A673 (cell line): ENCODE results near the gene PCSK6. TPM values are rescaled to one million over a fixed set of nuclear protein-coding genes. Genes with fewer than 3 reads are reported as not detected.

Experiments
- BruUV-seq: library from RNA; stranded (reverse); fragments of 400-500 nt; replicated peaks from 2 replicates; lab custom pipeline; 2021; lab: Mats Ljungman, UMichigan
- CTCF ChIA-PET: fragments of 300-600 bp; sonication (Branson Sonifier 250); formaldehyde crosslinking; loops from one replicate; lab custom pipeline; 2022; ENCODE audit warnings: antibody characterized with exemption; lab: Charles Lee
- POLR2A ChIA-PET: fragments of 300-600 bp; sonication (Branson Sonifier 250); formaldehyde crosslinking; loops from one replicate; lab custom pipeline; 2022; ENCODE audit warnings: antibody characterized with exemption; ENCODE audit not compliant: low non-redundant PET; lab: Charles Lee
- DNase-seq: peaks from one replicate; pipeline ENCODE4 v3.0.0-alpha.2; 2015; ENCODE audit warnings: low spot score
- H3K27ac ChIP-seq: fragments of 200-600 bp; sonication (generic); 2 replicates; pipeline ENCODE4 v1.5.1; 2016; ENCODE audit warnings: mixed run types, low read depth, mild to moderate bottlenecking, mixed read lengths, antibody characterized with exemption, low read length; ENCODE audit not compliant: poor library complexity, severe bottlenecking
- H3K27me3 ChIP-seq: fragments of 200-600 bp; sonication (generic); replicated peaks from 2 replicates; pipeline ENCODE4 v1.6.1; 2017; ENCODE audit warnings: mixed run types, low read depth, mild to moderate bottlenecking, mixed read lengths, antibody characterized with exemption, low read length; ENCODE audit not compliant: insufficient read depth, poor library complexity
- H3K36me3 ChIP-seq: fragments of 200-600 bp; sonication (generic); 2 replicates; pipeline ENCODE4 v1.6.1; 2016; ENCODE audit warnings: mixed run types, mild to moderate bottlenecking, mixed read lengths, antibody characterized with exemption, low read length; ENCODE audit not compliant: insufficient read depth, poor library complexity, severe bottlenecking
- H3K4me1 ChIP-seq: fragments of 200-600 bp; sonication (generic); 2 replicates; pipeline ENCODE4 v1.6.1; 2017; ENCODE audit warnings: mixed run types, mild to moderate bottlenecking, mixed read lengths, antibody characterized with exemption, low read length; ENCODE audit not compliant: insufficient read depth, poor library complexity, severe bottlenecking
- H3K4me3 ChIP-seq: fragments of 200-600 bp; sonication (generic); 2 replicates; pipeline ENCODE4 v1.5.1; 2016; ENCODE audit warnings: low read depth, mixed run types, mild to moderate bottlenecking, mixed read lengths, low read length; ENCODE audit not compliant: poor library complexity, severe bottlenecking
- H3K9me3 ChIP-seq: fragments of 200-600 bp; sonication (generic); 2 replicates; pipeline ENCODE4 v1.6.1; 2016; ENCODE audit warnings: mixed run types, low read depth, mild to moderate bottlenecking, mixed read lengths, antibody characterized with exemption, low read length; ENCODE audit not compliant: poor library complexity, severe bottlenecking
- EZH2 ChIP-seq: fragments of 200-600 bp; sonication (generic); IDR thresholded peaks from 2 replicates; pipeline ENCODE4 v1.6.1; 2017; ENCODE audit warnings: borderline replicate concordance, low read depth, mild to moderate bottlenecking, mixed read lengths, antibody characterized with exemption, low read length; ENCODE audit not compliant: poor library complexity, severe bottlenecking
- intact Hi-C: fragments of 100-400 bp; cut with micrococcal nuclease; formaldehyde crosslinking; loops from one replicate; pipeline ENCODE4 v1.10.0; 2022; ENCODE audit not compliant: unreplicated experiment
- total RNA-seq: library from RNA; stranded (reverse); gene quantifications from 2 replicates; pipeline ENCODE4 v1.2.3, GENCODE V29; 2021
- TF ChIP-seq, protein P1 (sequence below): fragments of 300-800, 200-600 bp; sonication (generic); conservative IDR thresholded peaks from 2 replicates; pipeline ENCODE4 v1.5.1; 2017; ENCODE audit warnings: low read depth, mild to moderate bottlenecking, antibody characterized with exemption, low read length, moderate library complexity, mixed read lengths

PCSK6 gene
- total RNA-seq, 1 experiment from 2014 or later, result 2.6 TPM

DNA sequence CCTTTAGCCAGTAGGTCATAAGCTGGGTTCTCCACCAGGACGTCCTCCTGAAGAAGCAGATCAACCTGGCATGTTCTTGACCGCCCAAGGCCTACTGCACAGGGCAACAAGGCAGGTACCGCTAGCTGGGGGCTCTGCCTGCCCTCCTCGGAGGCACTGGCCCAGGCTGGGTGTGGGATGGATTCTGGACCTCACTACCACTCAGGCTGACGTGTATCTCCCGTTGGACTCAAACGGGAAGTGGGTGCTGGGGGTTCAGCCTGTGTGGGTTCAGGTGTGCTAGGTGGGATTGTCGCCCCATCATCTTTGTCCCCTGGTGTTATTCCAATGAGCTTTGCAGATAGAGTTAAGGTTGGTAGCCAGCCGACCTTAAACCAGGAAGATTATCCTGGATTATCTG, 99.4 kb downstream of the PCSK6 start:
- no peak for TF ChIP-seq EZH2
- TF ChIP-seq, protein P1, sequence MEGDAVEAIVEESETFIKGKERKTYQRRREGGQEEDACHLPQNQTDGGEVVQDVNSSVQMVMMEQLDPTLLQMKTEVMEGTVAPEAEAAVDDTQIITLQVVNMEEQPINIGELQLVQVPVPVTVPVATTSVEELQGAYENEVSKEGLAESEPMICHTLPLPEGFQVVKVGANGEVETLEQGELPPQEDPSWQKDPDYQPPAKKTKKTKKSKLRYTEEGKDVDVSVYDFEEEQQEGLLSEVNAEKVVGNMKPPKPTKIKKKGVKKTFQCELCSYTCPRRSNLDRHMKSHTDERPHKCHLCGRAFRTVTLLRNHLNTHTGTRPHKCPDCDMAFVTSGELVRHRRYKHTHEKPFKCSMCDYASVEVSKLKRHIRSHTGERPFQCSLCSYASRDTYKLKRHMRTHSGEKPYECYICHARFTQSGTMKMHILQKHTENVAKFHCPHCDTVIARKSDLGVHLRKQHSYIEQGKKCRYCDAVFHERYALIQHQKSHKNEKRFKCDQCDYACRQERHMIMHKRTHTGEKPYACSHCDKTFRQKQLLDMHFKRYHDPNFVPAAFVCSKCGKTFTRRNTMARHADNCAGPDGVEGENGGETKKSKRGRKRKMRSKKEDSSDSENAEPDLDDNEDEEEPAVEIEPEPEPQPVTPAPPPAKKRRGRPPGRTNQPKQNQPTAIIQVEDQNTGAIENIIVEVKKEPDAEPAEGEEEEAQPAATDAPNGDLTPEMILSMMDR, result no peak
- Histone ChIP-seq H3K36me3 (no peaks in the 10 kb centered on the region), H3K27ac (no peak overlapping the region), H3K27me3 (no peaks in the 10 kb centered on the region), H3K4me3 (no peak overlapping the region), H3K4me1 (no peaks in the 10 kb centered on the region), H3K9me3 (no peaks in the 10 kb centered on the region)
- BruUV-seq, result no TSS peak
- intact Hi-C loops, result no loop called here
- ChIA-PET POLR2A (no interaction called here), CTCF (no interaction called here)
- DNase-seq, result no peak

DNA sequence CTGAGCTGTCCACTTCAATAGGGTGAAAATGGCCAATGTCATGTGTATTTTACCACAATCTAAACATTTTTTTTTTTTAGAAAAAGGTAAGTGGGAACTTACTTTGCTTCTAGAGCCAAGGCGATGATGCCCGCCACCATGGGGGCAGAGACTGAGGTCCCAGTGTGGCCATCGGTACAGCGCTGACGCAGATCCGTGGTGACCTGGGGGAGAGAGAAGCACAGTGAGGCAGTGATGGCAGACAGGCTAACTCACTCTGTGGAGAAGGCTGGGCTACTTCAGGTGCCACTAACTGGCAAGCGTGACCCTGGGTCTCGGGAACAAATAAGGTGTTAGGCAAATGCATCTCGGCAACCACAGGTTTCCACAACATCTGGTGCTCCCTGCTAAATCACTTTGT, 100.1 kb downstream of the PCSK6 start:
- Histone ChIP-seq H3K27me3 (no peaks in the 10 kb centered on the region), H3K36me3 (no peaks in the 10 kb centered on the region), H3K4me1 (no peaks in the 10 kb centered on the region), H3K4me3 (no peak overlapping the region), H3K27ac (no peak overlapping the region), H3K9me3 (no peaks in the 10 kb centered on the region)
- DNase-seq, result no peak
- ChIA-PET POLR2A (no interaction called here), CTCF (no interaction called here)
- no TSS peak for BruUV-seq
- TF ChIP-seq, protein P1, result no peak
- TF ChIP-seq EZH2, result no peak
- intact Hi-C loops, result no loop called here

DNA sequence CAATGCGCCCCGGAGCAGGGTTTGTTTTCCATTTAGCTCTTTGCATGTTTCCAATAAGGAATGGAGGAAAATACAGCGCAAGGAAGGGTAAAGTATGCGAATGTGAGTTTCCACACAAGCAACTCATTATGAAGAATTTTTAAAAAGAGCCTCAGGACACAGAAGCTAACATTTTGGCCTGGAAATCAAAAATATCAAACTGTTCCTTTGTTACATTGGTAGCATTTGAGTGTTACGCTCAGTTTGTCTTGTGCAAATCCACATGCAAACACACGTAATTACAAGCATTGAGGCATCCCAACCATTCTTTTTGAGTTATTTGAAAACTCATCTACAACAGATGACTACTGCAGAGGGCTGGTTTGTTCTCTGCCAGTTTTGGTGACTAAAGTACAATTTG, 101.5 kb downstream of the PCSK6 start:
- no TSS peak for BruUV-seq
- H3K27me3 ChIP-seq, result no peaks in the 10 kb centered on the region
- TF ChIP-seq EZH2, result no peak
- H3K27ac ChIP-seq, result no peak overlapping the region
- ChIA-PET POLR2A (no interaction called here), CTCF (no interaction called here)
- H3K4me3 ChIP-seq, result no peak overlapping the region
- H3K9me3 ChIP-seq, result no peaks in the 10 kb centered on the region
- H3K4me1 ChIP-seq, result no peaks in the 10 kb centered on the region
- intact Hi-C loops, result no loop called here
- DNase-seq, result no peak
- no peaks in the 10 kb centered on the region for H3K36me3 ChIP-seq

GRCh38 chr15:101387574-101387973, 101.9 kb downstream of the PCSK6 start:
- intact Hi-C loops, result no loop called here
- TF ChIP-seq EZH2, result no peak
- TF ChIP-seq, protein P1, result no peak
- POLR2A ChIA-PET, result no interaction called here
- no peak overlapping the region for H3K27ac ChIP-seq
- CTCF ChIA-PET, result no interaction called here
- no peaks in the 10 kb centered on the region for H3K36me3 ChIP-seq
- H3K27me3 ChIP-seq, result no peaks in the 10 kb centered on the region
- no peak for DNase-seq
- H3K4me1 ChIP-seq, result no peaks in the 10 kb centered on the region
- no TSS peak for BruUV-seq
- no peaks in the 10 kb centered on the region for H3K9me3 ChIP-seq
- H3K4me3 ChIP-seq, result no peak overlapping the region
